ENCODE results near the gene ARMC6. TPM values are rescaled to one million over a fixed set of nuclear protein-coding genes. Genes with fewer than 3 reads are reported as not detected.

ARMC6 gene
- total and polyA plus RNA-seq, 2 of the 13 experiments (the other 11 are each of a cell fraction or from before 2014, with no cell fraction given) = 16.2 to 36.8 TPM

DNA sequence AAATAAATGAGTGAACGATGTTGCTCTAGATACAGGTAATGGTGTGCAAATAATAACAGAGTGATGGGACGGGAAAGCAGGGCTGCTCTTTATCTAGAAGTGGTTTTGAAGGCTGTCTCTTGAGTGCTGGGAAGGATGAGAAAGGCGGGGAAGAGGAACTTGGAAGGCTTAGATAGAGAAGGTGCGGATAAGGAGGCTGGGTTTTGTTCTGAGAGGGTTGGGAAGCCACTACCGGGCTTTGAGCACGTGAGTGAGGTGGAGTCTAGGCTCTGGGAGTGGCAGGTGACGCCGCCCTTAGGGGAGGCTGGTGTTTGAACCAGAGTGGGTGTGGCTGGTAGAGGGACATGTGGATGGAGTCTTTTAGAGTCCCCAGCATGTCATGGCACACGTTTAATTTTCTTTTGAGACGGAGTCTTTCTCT lies 811 bp downstream of the ARMC6 start (continued):
- TF ChIP-seq FOSL2 (CRISPR knock-in tag; IDR thresholded peaks at IDR 0.05) (no peak), MATR3 (CRISPR knock-in tag; IDR thresholded peaks at IDR 0.05) (no peak), ZFY (CRISPR knock-in tag; IDR thresholded peaks at IDR 0.05) (no peak), GABPB1 (CRISPR knock-in tag; IDR thresholded peaks at IDR 0.05) (no peak), SRSF9 (IDR thresholded peaks at IDR 0.05; ENCODE audit: borderline replicate concordance, insufficient read depth, low read depth, low read length, poor library complexity, severe bottlenecking) (no peak), HMGXB3 (CRISPR knock-in tag; IDR thresholded peaks at IDR 0.05; ENCODE audit: borderline replicate concordance) (no peak), SCMH1 (CRISPR knock-in tag; IDR thresholded peaks at IDR 0.05; ENCODE audit: borderline replicate concordance) (no peak), ZNF333 (CRISPR knock-in tag; IDR thresholded peaks at IDR 0.05; ENCODE audit: borderline replicate concordance) (no peak), NFE2L1 (CRISPR knock-in tag; IDR thresholded peaks at IDR 0.05; ENCODE audit: borderline replicate concordance) (no peak), SRF (IDR thresholded peaks at IDR 0.05; ENCODE audit: low read depth, low read length) (no peak), ZNF18 (CRISPR knock-in tag; IDR thresholded peaks at IDR 0.05; ENCODE audit: insufficient replicate concordance) (no peak), GLI4 (CRISPR knock-in tag; IDR thresholded peaks at IDR 0.05; ENCODE audit: borderline replicate concordance) (no peak), ZNF350 (CRISPR knock-in tag; IDR thresholded peaks at IDR 0.05; ENCODE audit: borderline replicate concordance, low read depth) (peak; percentile 25; the same call in 1 of the 2 replicates)
- TF ChIP-seq, protein P1, sequence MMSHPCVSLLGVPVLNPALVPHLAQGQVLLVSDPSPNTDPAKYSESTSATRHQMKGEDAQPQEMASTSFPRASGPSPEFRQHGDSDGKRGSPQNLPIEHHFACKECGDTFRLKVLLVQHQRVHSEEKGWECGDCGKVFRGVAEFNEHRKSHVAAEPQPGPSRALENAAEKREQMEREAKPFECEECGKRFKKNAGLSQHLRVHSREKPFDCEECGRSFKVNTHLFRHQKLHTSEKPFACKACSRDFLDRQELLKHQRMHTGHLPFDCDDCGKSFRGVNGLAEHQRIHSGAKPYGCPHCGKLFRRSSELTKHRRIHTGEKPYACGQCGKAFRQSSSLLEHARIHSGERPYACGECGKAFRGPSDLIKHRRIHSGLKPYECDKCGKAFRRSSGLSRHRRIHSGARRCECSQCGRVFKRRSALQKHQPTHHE (CRISPR knock-in tag; IDR thresholded peaks at IDR 0.05; ENCODE audit: borderline replicate concordance) = no peak
- TF ChIP-seq, protein P2, sequence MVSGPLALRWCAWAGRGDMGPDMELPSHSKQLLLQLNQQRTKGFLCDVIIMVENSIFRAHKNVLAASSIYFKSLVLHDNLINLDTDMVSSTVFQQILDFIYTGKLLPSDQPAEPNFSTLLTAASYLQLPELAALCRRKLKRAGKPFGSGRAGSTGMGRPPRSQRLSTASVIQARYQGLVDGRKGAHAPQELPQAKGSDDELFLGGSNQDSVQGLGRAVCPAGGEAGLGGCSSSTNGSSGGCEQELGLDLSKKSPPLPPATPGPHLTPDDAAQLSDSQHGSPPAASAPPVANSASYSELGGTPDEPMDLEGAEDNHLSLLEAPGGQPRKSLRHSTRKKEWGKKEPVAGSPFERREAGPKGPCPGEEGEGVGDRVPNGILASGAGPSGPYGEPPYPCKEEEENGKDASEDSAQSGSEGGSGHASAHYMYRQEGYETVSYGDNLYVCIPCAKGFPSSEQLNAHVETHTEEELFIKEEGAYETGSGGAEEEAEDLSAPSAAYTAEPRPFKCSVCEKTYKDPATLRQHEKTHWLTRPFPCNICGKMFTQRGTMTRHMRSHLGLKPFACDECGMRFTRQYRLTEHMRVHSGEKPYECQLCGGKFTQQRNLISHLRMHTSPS (CRISPR knock-in tag; IDR thresholded peaks at IDR 0.05; ENCODE audit: low read depth) = no peak
- TF ChIP-seq, protein P3, sequence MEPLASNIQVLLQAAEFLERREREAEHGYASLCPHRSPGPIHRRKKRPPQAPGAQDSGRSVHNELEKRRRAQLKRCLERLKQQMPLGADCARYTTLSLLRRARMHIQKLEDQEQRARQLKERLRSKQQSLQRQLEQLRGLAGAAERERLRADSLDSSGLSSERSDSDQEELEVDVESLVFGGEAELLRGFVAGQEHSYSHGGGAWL (CRISPR knock-in tag; IDR thresholded peaks at IDR 0.05) = no peak
- TF ChIP-seq, protein P4, sequence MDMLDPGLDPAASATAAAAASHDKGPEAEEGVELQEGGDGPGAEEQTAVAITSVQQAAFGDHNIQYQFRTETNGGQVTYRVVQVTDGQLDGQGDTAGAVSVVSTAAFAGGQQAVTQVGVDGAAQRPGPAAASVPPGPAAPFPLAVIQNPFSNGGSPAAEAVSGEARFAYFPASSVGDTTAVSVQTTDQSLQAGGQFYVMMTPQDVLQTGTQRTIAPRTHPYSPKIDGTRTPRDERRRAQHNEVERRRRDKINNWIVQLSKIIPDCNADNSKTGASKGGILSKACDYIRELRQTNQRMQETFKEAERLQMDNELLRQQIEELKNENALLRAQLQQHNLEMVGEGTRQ (IDR thresholded peaks at IDR 0.05; ENCODE audit: low read depth, low read length) = no peak
- TF ChIP-seq, protein P4 (CRISPR knock-in tag; IDR thresholded peaks at IDR 0.05; ENCODE audit: borderline replicate concordance) = peak; percentile 46

All from HepG2 (cell line).